HG02943 (cell line): ENCODE measurements around the gene QPRT.
"Not testable (repeated sequence)": the region's sequence is repeated elsewhere in the genome, so short reads cannot be mapped to it uniquely, and the experiment has no call there.

Experiments used
- ATAC-seq: cut with Tn5 transposase; IDR thresholded peaks from one replicate; pipeline ENCODE4 v1.9.1; 2021; ENCODE audit warnings: mild to moderate bottlenecking, low read depth, moderate library complexity; ENCODE audit not compliant: unreplicated experiment

The QPRT gene

GRCh38 chr16:29678691-29679267 lies at the start of gene QPRT:
Gene QPRT (plus strand): TSS chr16:29679180. CDS start chr16:29679198, 18 bp downstream.
- no peak for ATAC-seq

GRCh38 chr16:29629318-29629717 lies 49.7 kb upstream of the QPRT start:
- not testable (repeated sequence) for ATAC-seq

- not testable (repeated sequence) for ATAC-seq
Observed at GRCh38 chr16:29631658-29632057, 47.3 kb upstream of the QPRT start.

- ATAC-seq: not testable (repeated sequence)
Observed at GRCh38 chr16:29635902-29636301, 43.1 kb upstream of the QPRT start.

- not testable (repeated sequence) for ATAC-seq
Observed at GRCh38 chr16:29636368-29636767, 42.6 kb upstream of the QPRT start.

- not testable (repeated sequence) for ATAC-seq
Observed at GRCh38 chr16:29638751-29639150, 40.2 kb upstream of the QPRT start.

- ATAC-seq: no peak
Observed at GRCh38 chr16:29641561-29641960, 37.4 kb upstream of the QPRT start.

GRCh38 chr16:29643596-29643995 lies 35.4 kb upstream of the QPRT start:
- no peak for ATAC-seq

- peak; percentile 54 for ATAC-seq
Observed at GRCh38 chr16:29644338-29644857, 34.6 kb upstream of the QPRT start.

GRCh38 chr16:29644973-29645693 lies 33.8 kb upstream of the QPRT start:
- ATAC-seq: no peak

GRCh38 chr16:29645694-29646187 lies 33.2 kb upstream of the QPRT start:
- no peak for ATAC-seq

- ATAC-seq: no peak
Observed at GRCh38 chr16:29646947-29647346, 32.0 kb upstream of the QPRT start.

- ATAC-seq: no peak
Observed at GRCh38 chr16:29649588-29650494, 29.1 kb upstream of the QPRT start.

- no peak for ATAC-seq
Observed at GRCh38 chr16:29650771-29651170, 28.2 kb upstream of the QPRT start.

GRCh38 chr16:29651774-29652349 lies 27.1 kb upstream of the QPRT start:
- no peak for ATAC-seq

GRCh38 chr16:29653471-29653870 lies 25.5 kb upstream of the QPRT start:
- no peak for ATAC-seq

GRCh38 chr16:29653890-29654289 lies 25.1 kb upstream of the QPRT start:
- not testable (repeated sequence) for ATAC-seq

- ATAC-seq: no peak
Observed at GRCh38 chr16:29656688-29657523, 22.1 kb upstream of the QPRT start.

GRCh38 chr16:29658705-29659104 lies 20.3 kb upstream of the QPRT start:
- no peak for ATAC-seq
